Stimulated activated CD4-positive, alpha-beta T cell treated with anti-CD3 and anti-CD28 coated beads, Interleukin-1b, Interleukin-23, amount 100 ng/mL, for 48 hours (primary cell): ENCODE data around the gene TRIAP1.
"Not testable (repeated sequence)": the region's sequence is repeated elsewhere in the genome, so short reads cannot be mapped to it uniquely, and the experiment has no call there.

Source experiments
- DNase-seq: peaks from one replicate; pipeline ENCODE4 v3.0.0-alpha.2; 2020

Gene TRIAP1

DNA sequence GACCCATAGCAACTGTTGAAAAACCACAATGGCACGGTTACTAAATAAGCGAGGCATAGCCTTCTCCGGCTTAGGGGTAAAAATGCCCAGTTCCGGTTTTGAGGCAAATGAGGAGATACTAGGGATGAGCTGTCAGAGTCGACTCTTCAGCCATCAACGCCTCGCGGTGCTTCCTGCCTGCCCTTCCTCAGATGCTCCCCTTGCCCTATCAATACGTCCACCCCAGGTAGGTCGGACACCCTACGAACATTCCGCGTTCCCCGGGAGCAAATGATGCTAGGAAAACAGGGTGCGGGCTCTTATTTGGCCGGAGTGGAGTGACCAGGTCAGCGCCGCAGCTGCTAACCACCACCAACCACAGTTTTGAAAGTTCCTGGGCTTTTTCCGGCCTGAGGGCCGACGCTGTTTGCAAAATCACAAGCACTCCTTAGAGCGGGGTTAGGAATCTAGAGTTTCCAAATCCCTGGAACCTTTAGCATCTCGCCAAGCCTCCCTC, 22.2 kb upstream of the TRIAP1 start:
- DNase-seq: no peak

DNA sequence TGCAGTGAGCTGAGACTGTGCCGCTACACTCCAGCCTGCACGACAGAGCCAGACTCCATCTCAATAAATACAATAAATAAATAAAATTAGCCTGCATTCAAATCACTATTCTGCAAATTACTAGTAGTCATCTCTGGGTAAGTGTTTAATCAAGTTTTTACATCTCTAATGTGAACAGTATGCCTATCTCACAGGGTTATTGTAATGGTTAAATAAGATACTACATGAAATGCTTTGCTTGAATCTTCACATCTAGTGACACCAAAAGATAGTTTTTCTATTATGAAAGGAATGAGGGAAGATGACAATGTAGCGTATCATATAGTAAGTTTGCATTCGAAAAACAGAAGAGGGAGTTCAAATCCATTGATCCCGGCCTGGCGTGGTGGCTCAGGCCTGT, 21.3 kb upstream of the TRIAP1 start:
- DNase-seq: no peak

DNA sequence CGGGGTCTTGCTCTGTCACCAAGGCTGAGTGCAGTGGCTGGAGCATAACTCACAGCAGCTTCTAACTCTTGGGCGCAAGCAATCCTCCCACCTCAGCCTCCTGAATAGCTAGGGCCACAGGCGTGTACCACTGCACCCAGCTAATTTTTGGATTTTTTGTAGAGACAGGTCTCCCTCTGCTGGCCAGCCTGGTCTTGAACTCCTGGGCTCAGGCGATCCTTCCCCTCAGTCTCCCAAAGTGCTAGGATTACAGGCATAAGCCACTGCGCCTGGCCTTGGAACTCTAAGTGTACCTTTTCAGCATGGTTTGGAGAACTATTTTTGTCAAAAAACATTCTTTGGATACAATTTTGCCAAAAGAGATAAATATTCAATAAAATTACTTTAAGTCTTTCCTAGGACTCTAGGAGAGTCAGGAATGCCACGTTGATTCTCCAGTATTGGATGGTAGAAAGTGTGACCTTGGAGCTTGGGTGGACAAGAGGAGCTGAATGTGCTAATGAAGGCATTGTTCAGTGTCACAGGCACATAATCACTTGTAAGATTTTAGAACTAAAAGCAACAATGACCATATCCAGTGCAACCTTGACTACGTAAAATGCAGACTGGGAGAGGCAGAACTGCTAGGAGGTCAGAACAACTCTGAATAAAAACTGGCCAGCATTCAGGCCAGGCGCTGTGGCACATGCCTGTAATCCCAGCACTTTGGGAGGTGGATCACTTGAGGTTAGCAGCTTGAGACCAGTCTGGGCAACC, 20.6 kb upstream of the TRIAP1 start:
- peak; percentile 40 for DNase-seq

GRCh38 chr12:120465756-120466155, 19.6 kb upstream of the TRIAP1 start:
- DNase-seq: no peak

- DNase-seq: no peak
Observed at GRCh38 chr12:120463712-120464111, 17.5 kb upstream of the TRIAP1 start.

DNA sequence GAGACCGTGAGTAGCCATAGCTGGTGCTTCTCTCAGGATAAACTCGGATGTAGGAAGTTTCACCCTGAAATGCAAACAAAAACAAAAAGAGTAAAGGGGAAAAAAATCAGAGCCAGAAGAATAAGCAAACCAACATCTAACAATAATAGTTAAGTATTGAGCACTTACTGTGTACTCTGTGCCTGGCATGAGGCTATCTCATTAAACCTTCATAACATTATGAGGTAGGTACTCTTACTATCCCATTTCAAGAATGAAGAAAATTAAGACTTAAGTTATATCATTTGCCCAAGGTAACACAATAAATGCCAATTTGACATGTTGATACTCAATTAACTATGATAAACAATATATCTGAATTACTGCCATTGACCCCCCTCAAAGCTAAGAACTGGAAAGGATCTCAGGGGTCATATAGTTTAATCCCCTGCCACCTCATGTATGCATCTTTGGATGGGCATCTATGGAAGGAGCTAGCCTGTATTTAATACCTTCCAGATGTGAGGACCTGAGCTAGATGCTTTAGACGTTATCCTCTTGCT, 16.0 kb upstream of the TRIAP1 start:
- DNase-seq: no peak

DNA sequence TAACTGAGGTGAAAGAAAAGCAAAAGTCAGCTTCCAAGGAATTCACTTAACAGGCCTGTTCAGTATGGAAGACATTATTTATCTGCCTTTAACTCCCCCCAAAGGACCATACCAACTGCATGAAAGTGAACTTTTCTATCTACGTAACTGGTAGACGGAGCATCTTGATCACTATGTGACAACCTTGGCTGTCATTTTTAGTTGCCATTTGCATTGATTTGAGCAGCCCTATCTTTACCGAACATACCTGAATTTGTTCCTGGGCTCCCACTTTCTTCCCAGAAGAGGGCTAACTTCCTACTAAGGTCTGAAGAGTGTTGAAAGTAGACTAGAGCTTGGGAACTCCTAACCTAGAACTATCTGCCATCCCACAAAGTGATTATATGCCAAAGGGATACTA, 14.0 kb upstream of the TRIAP1 start:
- DNase-seq: no peak

DNA sequence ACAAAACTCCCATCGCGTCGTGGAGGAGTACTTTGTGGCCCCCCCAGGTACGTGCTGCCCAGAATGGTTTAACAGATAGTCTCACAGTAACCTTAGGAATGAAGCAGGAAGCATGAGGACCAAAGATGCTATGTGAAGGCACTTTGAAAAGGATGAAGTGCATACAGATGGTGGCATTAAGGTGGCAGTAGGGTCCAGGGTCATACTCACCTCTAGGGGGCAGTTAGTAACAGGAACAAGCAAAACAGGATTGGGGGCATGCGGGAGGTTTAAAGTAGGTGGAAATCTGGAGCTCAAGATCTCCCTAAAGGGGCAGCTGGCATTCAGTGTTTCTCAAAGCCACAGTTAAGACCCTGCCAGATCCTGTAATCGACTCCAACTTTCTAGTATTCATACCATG, 10.9 kb upstream of the TRIAP1 start:
- DNase-seq: no peak

DNA sequence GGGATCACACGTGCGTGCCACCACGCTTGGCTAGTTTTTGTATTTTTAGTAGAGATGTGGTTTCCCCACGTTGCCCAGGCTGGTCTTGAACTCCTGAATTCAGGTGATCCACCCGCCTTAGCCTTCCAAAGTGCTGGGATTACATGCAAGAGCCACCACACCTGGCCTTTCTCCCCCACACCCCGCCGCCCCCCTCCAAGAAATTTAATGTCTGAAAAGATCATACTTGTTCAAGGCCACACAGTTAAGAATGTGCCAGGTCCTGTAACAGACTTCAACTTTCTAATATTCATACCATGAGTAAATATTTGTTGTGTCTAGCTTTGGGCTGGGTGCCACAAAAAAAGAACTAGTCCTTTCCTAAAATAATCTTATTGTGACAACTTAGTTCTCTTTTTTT, 9.1 kb upstream of the TRIAP1 start:
- DNase-seq: no peak

- peak; percentile 35 for DNase-seq
Observed at GRCh38 chr12:120453977-120454376, 7.8 kb upstream of the TRIAP1 start.

DNA sequence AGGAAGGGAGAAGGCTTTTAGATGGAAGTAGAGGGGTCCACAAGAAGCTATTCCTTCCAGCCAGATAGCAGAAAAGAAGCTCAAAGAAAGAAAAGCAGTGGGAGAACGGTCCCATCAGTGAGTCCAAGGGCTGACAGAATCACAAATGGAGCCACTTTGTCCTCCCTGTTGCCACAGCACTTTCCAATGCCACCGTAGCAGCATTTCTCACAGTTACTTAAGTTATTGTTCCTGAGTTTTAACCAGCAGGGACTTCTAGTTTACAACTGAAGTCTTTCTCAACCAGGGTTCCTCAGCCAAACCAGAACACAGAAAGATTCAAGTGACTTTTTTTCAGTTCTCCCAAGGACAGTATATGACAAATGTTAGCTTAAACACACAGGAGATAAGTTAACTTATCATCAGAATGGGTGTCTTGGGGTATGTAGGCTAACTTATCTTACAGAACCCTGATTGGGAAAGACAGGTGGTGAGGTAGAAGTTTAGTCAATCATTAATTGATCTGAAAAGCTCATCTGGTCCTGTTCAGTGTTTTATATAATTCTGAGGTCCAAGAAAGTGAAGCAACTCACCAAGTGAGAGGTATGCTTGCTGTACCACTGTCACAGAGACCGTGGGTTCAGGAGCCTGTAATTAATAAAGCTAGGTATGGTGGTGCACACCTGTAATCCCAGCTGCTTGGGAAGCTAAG, 7.0 kb upstream of the TRIAP1 start:
- no peak for DNase-seq

GRCh38 chr12:120452524-120452923, 6.3 kb upstream of the TRIAP1 start:
- not testable (repeated sequence) for DNase-seq

DNA sequence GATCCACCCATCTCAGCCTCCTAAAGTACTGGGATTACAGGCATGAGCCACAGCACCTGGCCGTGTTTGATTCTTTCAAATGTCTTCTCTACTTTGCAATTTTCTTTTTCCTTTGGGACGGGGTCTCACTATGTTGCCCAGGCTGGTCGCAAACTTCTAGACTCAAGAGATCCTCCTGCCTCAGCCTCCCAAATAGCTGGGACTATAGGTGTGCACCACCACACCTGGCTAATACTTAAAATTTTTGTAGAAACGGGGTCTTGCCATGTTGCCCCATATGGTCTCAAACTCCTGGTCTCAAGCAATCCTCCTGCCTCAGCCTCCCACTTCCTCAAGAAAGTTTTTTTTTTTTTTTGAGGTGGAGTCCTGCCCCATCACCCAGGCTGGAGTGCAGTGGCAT, 1.8 kb upstream of the TRIAP1 start:
- DNase-seq: no peak

DNA sequence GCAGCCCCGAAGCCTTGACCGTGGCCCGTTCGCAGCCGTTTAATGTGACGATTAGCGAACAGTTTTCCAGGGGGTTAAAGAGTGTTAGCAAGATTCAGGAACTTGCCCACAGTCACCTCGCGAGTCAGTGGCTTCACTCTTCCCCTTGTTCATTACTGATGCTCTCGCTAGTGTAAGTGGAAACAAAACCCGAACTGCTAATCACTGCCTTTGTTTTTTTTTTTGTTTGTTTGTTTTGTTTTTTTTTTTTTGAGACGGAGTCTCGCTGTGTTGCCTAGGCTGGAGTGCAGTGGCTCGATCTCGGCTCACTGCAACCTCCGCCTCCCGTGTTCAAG, 627 bp upstream of the TRIAP1 start:
- not testable (repeated sequence) for DNase-seq

DNA sequence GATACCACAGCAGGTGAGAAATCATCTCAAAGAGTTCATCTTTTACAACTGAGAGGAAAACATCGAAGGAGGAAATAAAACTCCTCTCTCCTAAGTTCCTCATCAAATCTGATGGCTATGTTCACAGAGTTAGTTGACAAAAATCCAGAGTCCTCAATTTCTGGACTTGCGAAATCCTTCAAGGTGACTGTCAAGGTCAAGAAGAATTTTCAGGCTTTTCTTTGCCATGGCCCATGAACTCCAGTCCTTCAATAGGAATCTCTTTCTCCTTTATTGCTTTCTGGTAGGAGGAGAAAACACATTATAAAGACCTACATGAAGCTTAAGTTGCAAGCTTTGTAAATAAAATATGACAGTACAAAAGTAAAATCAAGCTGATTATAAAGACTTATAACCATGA, 1.5 kb downstream of the TRIAP1 start:
- DNase-seq: no peak

DNA sequence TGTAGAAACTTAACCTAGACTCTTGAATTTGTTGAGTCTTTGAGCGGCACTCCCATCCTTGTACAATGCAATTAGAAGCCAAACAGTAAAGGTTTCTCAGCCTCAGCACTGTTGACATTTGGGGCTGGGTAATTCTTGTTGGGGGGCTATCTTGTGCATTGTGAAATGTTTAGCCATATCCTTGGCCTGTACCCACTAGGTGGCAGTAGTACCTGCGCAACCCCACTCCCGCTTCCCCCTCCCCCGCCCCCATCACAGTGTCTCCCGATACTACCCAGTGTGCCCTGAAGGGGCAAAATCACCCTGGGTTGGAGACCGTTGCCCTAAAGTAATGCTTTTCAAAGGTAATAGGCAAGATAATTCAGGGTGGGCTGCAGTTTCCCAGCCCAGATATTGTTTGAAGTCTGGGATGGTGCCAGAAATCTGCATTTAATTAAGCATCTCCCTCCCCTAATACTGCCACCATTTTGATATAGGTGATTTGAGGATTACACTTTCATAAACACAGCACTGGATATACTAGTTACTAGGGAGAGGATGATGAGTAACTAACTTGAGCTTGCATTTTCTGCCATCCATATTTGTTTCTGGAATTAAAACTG, 6.4 kb downstream of the TRIAP1 start:
- DNase-seq: peak; percentile 74

GRCh38 chr12:120438495-120439198, 7.5 kb downstream of the TRIAP1 start:
- DNase-seq: no peak

DNA sequence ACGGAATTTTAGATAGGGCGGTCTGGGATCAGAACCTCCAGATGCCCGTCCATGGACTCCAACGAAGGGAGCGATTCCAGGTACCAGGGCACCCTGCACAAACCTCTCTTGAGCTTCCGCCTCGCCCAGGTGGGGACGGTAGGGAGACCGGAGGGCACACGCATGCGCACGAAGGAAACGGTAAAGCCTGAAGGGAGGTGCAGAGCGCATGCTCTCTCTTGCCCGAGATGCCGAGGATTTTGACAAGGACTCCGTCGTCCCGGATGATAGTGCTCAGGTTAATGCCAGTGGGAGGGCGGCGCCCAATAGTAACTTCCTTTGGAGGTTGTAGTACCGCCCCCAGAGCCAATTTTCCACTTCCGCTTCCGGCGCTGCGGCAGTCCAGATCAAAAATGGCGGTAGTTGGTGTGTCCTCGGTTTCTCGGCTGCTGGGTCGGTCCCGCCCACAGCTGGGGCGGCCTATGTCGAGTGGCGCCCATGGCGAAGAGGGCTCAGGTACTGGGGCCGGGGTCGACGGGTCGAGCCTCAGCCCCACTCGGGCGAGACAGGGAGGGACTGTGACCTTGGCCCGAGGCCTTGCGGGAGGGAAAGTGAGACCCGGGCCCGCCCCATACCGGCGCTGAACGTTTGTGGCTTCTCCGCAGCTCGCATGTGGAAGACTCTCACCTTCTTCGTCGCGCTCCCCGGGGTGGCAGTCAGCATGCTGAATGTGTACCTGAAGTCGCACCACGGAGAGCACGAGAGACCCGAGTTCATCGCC, 8.3 kb downstream of the TRIAP1 start, which contains the start of gene COX6A1:
COX6A1 (plus strand) TSS at position 379 of the 760 bp plus-strand sequence; CDS start at position 393, 14 bp downstream.
- DNase-seq: peak; percentile 99

- no peak for DNase-seq
Observed at GRCh38 chr12:120432772-120433525, 13.2 kb downstream of the TRIAP1 start.

- no peak for DNase-seq
Observed at GRCh38 chr12:120429368-120429767, 16.8 kb downstream of the TRIAP1 start.

- no peak for DNase-seq
Observed at GRCh38 chr12:120428597-120429229, 17.5 kb downstream of the TRIAP1 start.
